HepG2 (cell line): Measurements from ENCODE around the gene LHX5. TPM values are rescaled to one million over a fixed set of nuclear protein-coding genes. Genes with fewer than 3 reads are reported as not detected.

Experiments used
- ATF7 ChIP-seq, 2 experiments: fragments of 450-650 bp in 1 of 2; sonication (generic) in 1 of 2; formaldehyde crosslinking in 1 of 2; IDR thresholded peaks; 2 replicates each; pipeline versions ENCODE4 v1.4.0 to v1.6.1; 2016 to 2020; ENCODE audit warnings: antibody characterized with exemption in 1 of 2, mild to moderate bottlenecking in 1 of 2, missing genetic modification reagents in 1 of 2
- FOXA1 ChIP-seq, 2 experiments: fragments of 450-650 bp in 1 of 2; sonication (generic) in 1 of 2; formaldehyde crosslinking in 1 of 2; IDR thresholded peaks; 2 replicates each; pipeline versions ENCODE4 v1.4.0 to v1.6.1; 2016 to 2020; ENCODE audit warnings: missing genetic modification reagents in 1 of 2
- GPN1 ChIP-seq: sonication (generic); formaldehyde crosslinking; IDR thresholded peaks from 2 replicates; pipeline ENCODE4 v1.5.1; 2020; ENCODE audit warnings: missing genetic modification reagents, borderline replicate concordance
- HIVEP1 ChIP-seq: sonication (generic); formaldehyde crosslinking; IDR thresholded peaks from 2 replicates; pipeline ENCODE4 v1.4.0; 2020; ENCODE audit warnings: mild to moderate bottlenecking, missing genetic modification reagents
- ISL2 ChIP-seq: sonication (generic); formaldehyde crosslinking; IDR thresholded peaks from 2 replicates; pipeline ENCODE4 v1.5.0; 2020; ENCODE audit warnings: missing genetic modification reagents
- KAT2B ChIP-seq: fragments of 150-350 bp; IDR thresholded peaks from 2 replicates; pipeline ENCODE4 v1.6.1; 2014; ENCODE audit warnings: low read depth, low read length, borderline replicate concordance
- MEIS2 ChIP-seq: sonication (generic); formaldehyde crosslinking; IDR thresholded peaks from 2 replicates; pipeline ENCODE4 v1.9.0; 2021; ENCODE audit warnings: mild to moderate bottlenecking, missing genetic modification reagents
- NFKBIZ ChIP-seq: IDR thresholded peaks from 2 replicates; pipeline ENCODE4 v1.6.1; 2018; ENCODE audit warnings: missing genetic modification reagents, missing compliant biosample characterization
- NONO ChIP-seq, 2 experiments: fragments of 450-650 bp in 1 of 2; sonication (generic) in 1 of 2; formaldehyde crosslinking in 1 of 2; IDR thresholded peaks in 1 of 2; conservative IDR thresholded peaks in 1 of 2; 2 replicates each; pipeline versions ENCODE4 v1.6.1 to v1.8.0; 2017 to 2022; ENCODE audit warnings: mild to moderate bottlenecking in 1 of 2, missing genetic modification reagents in 1 of 2, moderate library complexity in 1 of 2
- NRL ChIP-seq: sonication (generic); formaldehyde crosslinking; IDR thresholded peaks from 2 replicates; pipeline ENCODE4 v1.5.0; 2020; ENCODE audit warnings: missing genetic modification reagents, mild to moderate bottlenecking, moderate library complexity, borderline replicate concordance
- SMAD3 ChIP-seq: sonication (generic); formaldehyde crosslinking; IDR thresholded peaks from 2 replicates; pipeline ENCODE4 v1.4.0; 2020; ENCODE audit warnings: missing genetic modification reagents
- ZC3H4 ChIP-seq: sonication (generic); formaldehyde crosslinking; IDR thresholded peaks from 2 replicates; pipeline ENCODE4 v1.4.0; 2020; ENCODE audit warnings: missing genetic modification reagents, borderline replicate concordance
- ZNF234 ChIP-seq: sonication (generic); formaldehyde crosslinking; conservative IDR thresholded peaks from 2 replicates; pipeline ENCODE4 v1.5.1; 2020; ENCODE audit warnings: mild to moderate bottlenecking, missing genetic modification reagents
- ZNF235 ChIP-seq: sonication (generic); formaldehyde crosslinking; IDR thresholded peaks from 2 replicates; pipeline ENCODE4 v1.8.1; 2023; ENCODE audit warnings: mild to moderate bottlenecking, missing genetic modification reagents, borderline replicate concordance
- ZNF335 ChIP-seq: sonication (generic); formaldehyde crosslinking; IDR thresholded peaks from 2 replicates; pipeline ENCODE4 v1.4.0; 2020; ENCODE audit warnings: missing genetic modification reagents
- ZNF569 ChIP-seq: sonication (generic); formaldehyde crosslinking; IDR thresholded peaks from 2 replicates; pipeline ENCODE4 v1.5.0; 2020; ENCODE audit warnings: mild to moderate bottlenecking, missing genetic modification reagents, moderate library complexity, borderline replicate concordance
- ZNF766 ChIP-seq: sonication (generic); formaldehyde crosslinking; IDR thresholded peaks from 2 replicates; pipeline ENCODE4 v1.5.0; 2020; ENCODE audit warnings: missing genetic modification reagents, borderline replicate concordance
- polyA plus RNA-seq, 8 experiments: library from polyadenylated mRNA; depleted of rRNA in 3 of 8; stranded (reverse) in 7 of 8; unstranded in 1 of 8; fragments of >200 nt; fragmentation: Illumina TruSeq in 4 of 8; extraction: Trizol in 4 of 8; gene quantifications; 2 replicates each; pipeline versions ENCODE4 v1.2.1 to v1.2.3, GENCODE V29; 2011 to 2016; ENCODE audit warnings: low read depth in 4 of 8, missing spikeins in 1 of 8, mixed read lengths in 1 of 8; ENCODE audit not compliant: insufficient read depth in 1 of 8
- total RNA-seq, 5 experiments: library from RNA; depleted of rRNA; stranded (reverse); fragments of >200 nt; fragmentation: Illumina TruSeq; extraction: Trizol; gene quantifications; 2 replicates each; pipeline ENCODE4 v1.2.3, GENCODE V29; 2016; ENCODE audit warnings: low read depth in 1 of 5
- TF ChIP-seq, protein P1 (sequence below): sonication (generic); formaldehyde crosslinking; IDR thresholded peaks from 2 replicates; pipeline ENCODE4 v1.4.0; 2020; ENCODE audit warnings: mild to moderate bottlenecking, missing genetic modification reagents
- TF ChIP-seq, protein P2 (sequence below): sonication (generic); formaldehyde crosslinking; IDR thresholded peaks from 2 replicates; pipeline ENCODE4 v1.5.0; 2020; ENCODE audit warnings: mild to moderate bottlenecking, missing genetic modification reagents, borderline replicate concordance
- TF ChIP-seq, protein P3 (sequence below): sonication (generic); formaldehyde crosslinking; IDR thresholded peaks from 2 replicates; pipeline ENCODE4 v1.8.0; 2022; ENCODE audit warnings: missing genetic modification reagents, mild to moderate bottlenecking, borderline replicate concordance
- TF ChIP-seq, protein P4 (sequence below): sonication (generic); formaldehyde crosslinking; IDR thresholded peaks from 2 replicates; pipeline ENCODE4 v1.4.0; 2020; ENCODE audit warnings: missing genetic modification reagents, borderline replicate concordance

LHX5 gene
- total and polyA plus RNA-seq, 2 of the 13 experiments (the other 11 are each of a cell fraction or from before 2014, with no cell fraction given) = not detected

DNA sequence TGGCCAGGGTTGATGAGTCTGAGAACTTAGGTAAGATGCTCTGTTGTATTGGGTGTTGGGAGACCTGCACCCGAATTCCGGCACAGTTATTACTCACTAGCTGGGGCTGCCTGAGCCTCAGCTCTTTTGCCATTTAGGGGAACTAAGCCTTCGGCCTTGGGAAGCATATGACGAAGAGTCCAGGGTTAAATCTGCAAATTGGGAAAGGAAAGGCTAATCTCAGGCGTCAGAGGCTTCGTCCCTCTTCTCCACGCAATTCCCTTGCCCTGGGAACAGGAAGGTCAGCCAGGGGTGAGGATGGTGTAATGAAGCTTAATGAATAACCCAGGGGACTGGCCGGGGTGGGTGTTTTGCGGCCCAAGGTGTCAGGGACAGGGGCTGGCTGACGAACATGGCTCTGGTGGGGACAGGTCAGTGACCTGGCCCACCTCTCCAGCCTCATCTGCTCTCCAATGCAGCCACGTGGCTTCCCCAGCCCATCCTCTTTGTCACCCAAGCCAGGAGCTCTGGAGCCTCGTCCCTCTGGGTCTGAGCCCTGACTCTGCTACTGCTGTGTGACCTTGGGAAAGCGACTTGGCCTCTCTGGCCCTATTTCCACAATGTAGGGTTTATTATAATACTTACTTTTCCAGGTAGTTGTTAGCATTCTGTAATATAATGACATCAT is 53.3 kb downstream of the LHX5 start (continued):
- no peak for TF ChIP-seq GPN1
- no peak for TF ChIP-seq ZNF766 (CRISPR knock-in tag)
- TF ChIP-seq ATF7 (IDR thresholded peaks at IDR 0.05) = peak; percentile 80
- no peak for TF ChIP-seq ATF7 (CRISPR knock-in tag; IDR thresholded peaks at IDR 0.05)
- TF ChIP-seq FOXA1 (IDR thresholded peaks at IDR 0.05) = no peak
- no peak for TF ChIP-seq FOXA1 (CRISPR knock-in tag; IDR thresholded peaks at IDR 0.05)
- TF ChIP-seq NFKBIZ (CRISPR knock-in tag) = no peak
- TF ChIP-seq, protein P1, sequence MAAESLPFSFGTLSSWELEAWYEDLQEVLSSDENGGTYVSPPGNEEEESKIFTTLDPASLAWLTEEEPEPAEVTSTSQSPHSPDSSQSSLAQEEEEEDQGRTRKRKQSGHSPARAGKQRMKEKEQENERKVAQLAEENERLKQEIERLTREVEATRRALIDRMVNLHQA (CRISPR knock-in tag) = no peak
- TF ChIP-seq KAT2B = no peak
- TF ChIP-seq, protein P2, sequence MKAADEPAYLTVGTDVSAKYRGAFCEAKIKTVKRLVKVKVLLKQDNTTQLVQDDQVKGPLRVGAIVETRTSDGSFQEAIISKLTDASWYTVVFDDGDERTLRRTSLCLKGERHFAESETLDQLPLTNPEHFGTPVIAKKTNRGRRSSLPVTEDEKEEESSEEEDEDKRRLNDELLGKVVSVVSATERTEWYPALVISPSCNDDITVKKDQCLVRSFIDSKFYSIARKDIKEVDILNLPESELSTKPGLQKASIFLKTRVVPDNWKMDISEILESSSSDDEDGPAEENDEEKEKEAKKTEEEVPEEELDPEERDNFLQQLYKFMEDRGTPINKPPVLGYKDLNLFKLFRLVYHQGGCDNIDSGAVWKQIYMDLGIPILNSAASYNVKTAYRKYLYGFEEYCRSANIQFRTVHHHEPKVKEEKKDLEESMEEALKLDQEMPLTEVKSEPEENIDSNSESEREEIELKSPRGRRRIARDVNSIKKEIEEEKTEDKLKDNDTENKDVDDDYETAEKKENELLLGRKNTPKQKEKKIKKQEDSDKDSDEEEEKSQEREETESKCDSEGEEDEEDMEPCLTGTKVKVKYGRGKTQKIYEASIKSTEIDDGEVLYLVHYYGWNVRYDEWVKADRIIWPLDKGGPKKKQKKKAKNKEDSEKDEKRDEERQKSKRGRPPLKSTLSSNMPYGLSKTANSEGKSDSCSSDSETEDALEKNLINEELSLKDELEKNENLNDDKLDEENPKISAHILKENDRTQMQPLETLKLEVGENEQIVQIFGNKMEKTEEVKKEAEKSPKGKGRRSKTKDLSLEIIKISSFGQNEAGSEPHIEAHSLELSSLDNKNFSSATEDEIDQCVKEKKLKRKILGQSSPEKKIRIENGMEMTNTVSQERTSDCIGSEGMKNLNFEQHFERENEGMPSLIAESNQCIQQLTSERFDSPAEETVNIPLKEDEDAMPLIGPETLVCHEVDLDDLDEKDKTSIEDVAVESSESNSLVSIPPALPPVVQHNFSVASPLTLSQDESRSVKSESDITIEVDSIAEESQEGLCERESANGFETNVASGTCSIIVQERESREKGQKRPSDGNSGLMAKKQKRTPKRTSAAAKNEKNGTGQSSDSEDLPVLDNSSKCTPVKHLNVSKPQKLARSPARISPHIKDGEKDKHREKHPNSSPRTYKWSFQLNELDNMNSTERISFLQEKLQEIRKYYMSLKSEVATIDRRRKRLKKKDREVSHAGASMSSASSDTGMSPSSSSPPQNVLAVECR (CRISPR knock-in tag) = peak; percentile 30; the same call in 1 of the 2 replicates
- TF ChIP-seq ZNF235 (CRISPR knock-in tag) = no peak
- TF ChIP-seq ISL2 (CRISPR knock-in tag) = peak; percentile 33; the same call in 1 of the 2 replicates
- TF ChIP-seq SMAD3 (CRISPR knock-in tag) = no peak
- TF ChIP-seq ZNF569 (CRISPR knock-in tag) = no peak
- TF ChIP-seq ZNF335 (CRISPR knock-in tag) = no peak
- no peak for TF ChIP-seq NONO (IDR thresholded peaks at IDR 0.05)
- TF ChIP-seq NONO (CRISPR knock-in tag; conservative IDR thresholded peaks at IDR 0.05) = peak; percentile 47; the same call in 1 of the 2 replicates
- TF ChIP-seq ZC3H4 (CRISPR knock-in tag) = no peak
- TF ChIP-seq, protein P3, sequence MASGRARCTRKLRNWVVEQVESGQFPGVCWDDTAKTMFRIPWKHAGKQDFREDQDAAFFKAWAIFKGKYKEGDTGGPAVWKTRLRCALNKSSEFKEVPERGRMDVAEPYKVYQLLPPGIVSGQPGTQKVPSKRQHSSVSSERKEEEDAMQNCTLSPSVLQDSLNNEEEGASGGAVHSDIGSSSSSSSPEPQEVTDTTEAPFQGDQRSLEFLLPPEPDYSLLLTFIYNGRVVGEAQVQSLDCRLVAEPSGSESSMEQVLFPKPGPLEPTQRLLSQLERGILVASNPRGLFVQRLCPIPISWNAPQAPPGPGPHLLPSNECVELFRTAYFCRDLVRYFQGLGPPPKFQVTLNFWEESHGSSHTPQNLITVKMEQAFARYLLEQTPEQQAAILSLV (CRISPR knock-in tag) = no peak
- no peak for TF ChIP-seq HIVEP1 (CRISPR knock-in tag)
- no peak for TF ChIP-seq ZNF234 (CRISPR knock-in tag)
- TF ChIP-seq MEIS2 (CRISPR knock-in tag) = peak; percentile 32; the same call in 1 of the 2 replicates
- no peak for TF ChIP-seq NRL (CRISPR knock-in tag)
- TF ChIP-seq, protein P4, sequence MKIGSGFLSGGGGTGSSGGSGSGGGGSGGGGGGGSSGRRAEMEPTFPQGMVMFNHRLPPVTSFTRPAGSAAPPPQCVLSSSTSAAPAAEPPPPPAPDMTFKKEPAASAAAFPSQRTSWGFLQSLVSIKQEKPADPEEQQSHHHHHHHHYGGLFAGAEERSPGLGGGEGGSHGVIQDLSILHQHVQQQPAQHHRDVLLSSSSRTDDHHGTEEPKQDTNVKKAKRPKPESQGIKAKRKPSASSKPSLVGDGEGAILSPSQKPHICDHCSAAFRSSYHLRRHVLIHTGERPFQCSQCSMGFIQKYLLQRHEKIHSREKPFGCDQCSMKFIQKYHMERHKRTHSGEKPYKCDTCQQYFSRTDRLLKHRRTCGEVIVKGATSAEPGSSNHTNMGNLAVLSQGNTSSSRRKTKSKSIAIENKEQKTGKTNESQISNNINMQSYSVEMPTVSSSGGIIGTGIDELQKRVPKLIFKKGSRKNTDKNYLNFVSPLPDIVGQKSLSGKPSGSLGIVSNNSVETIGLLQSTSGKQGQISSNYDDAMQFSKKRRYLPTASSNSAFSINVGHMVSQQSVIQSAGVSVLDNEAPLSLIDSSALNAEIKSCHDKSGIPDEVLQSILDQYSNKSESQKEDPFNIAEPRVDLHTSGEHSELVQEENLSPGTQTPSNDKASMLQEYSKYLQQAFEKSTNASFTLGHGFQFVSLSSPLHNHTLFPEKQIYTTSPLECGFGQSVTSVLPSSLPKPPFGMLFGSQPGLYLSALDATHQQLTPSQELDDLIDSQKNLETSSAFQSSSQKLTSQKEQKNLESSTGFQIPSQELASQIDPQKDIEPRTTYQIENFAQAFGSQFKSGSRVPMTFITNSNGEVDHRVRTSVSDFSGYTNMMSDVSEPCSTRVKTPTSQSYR (CRISPR knock-in tag) = no peak
